Right ventricle myocardium superior (tissue), 1 donor: ENCODE measurements around the gene SNRPA1. TPM values are rescaled to one million over a fixed set of nuclear protein-coding genes. Genes with fewer than 3 reads are reported as not detected.

Experiments used
- ATAC-seq: fragments of 200-7000 bp; cut with Tn5 transposase; one replicate; pipeline ENCODE4 v1.9.1; 2020; ENCODE audit warnings: mild to moderate bottlenecking; ENCODE audit not compliant: poor library complexity
- DNase-seq: peaks from one replicate; pipeline ENCODE4 v3.0.0-alpha.2; 2020
- intact Hi-C: fragments of 100-400 bp; cut with DNase I; formaldehyde crosslinking; loops from one replicate; pipeline ENCODE4 v1.11.2; 2022
- total RNA-seq: library from RNA; stranded (reverse); fragmentation: NEBNext Ultra II Directional; extraction: Animal tissue kit (Norgen Biotek cat#: 25700); gene quantifications from one replicate; pipeline ENCODE4 v1.2.1, GENCODE V29; 2021
- donor health status: DM: no; HTN: yes; CAD: no; lungs with severe emphysema.

Gene SNRPA1
- total RNA-seq, 1 donor from 2014 or later = 27.9 TPM

- peak; percentile 57 for DNase-seq
- intact Hi-C loops = loop anchor here (10.0 kb wide), 1 partner anchor 126 kb away; no protein-coding TSS in a partner anchor
- ATAC-seq = peak; percentile 58
Measured at GRCh38 chr15:101250873-101251829, 43.9 kb downstream of the SNRPA1 start.

GRCh38 chr15:101250341-101250831 lies 44.7 kb downstream of the SNRPA1 start:
- no peak for DNase-seq
- intact Hi-C loops = loop anchor here (10.0 kb wide), 1 partner anchor 126 kb away; no protein-coding TSS in a partner anchor
- peak; percentile 3 for ATAC-seq

GRCh38 chr15:101248274-101248673 lies 46.8 kb downstream of the SNRPA1 start:
- ATAC-seq = no peak
- intact Hi-C loops = loop anchor here (10.0 kb wide), 1 partner anchor 73 kb away; no protein-coding TSS in a partner anchor
- DNase-seq = no peak

- no peak for ATAC-seq
- intact Hi-C loops = loop anchor here (10.0 kb wide), 1 partner anchor 72 kb away; no protein-coding TSS in a partner anchor
Measured at GRCh38 chr15:101246824-101247745, 48.0 kb downstream of the SNRPA1 start.

GRCh38 chr15:101246391-101246790 lies 48.7 kb downstream of the SNRPA1 start:
- intact Hi-C loops = loop anchor here (10.0 kb wide), 1 partner anchor 72 kb away; no protein-coding TSS in a partner anchor
- ATAC-seq (no peak), DNase-seq (no peak)

More at GRCh38 chr15:101246824-101247745, 48.0 kb downstream of the SNRPA1 start:
- no peak for DNase-seq

- intact Hi-C loops = loop anchor here (10.0 kb wide), 1 partner anchor 70 kb away; no protein-coding TSS in a partner anchor
- DNase-seq = no peak
- ATAC-seq = no peak
Measured at GRCh38 chr15:101244889-101245668, 50.0 kb downstream of the SNRPA1 start.

- ATAC-seq (no peak), DNase-seq (no peak)
- intact Hi-C loops = loop anchor here (10.0 kb wide), 1 partner anchor 69 kb away; no protein-coding TSS in a partner anchor
Measured at GRCh38 chr15:101244036-101244781, 50.8 kb downstream of the SNRPA1 start.

GRCh38 chr15:101243420-101243819 lies 51.6 kb downstream of the SNRPA1 start:
- DNase-seq = no peak
- intact Hi-C loops = loop anchor here (10.0 kb wide), 1 partner anchor 69 kb away; no protein-coding TSS in a partner anchor
- ATAC-seq = no peak

- intact Hi-C loops = loop anchor here (10.0 kb wide), 1 partner anchor 68 kb away; no protein-coding TSS in a partner anchor
- ATAC-seq = no peak
- no peak for DNase-seq
Measured at GRCh38 chr15:101242999-101243336, 52.1 kb downstream of the SNRPA1 start.

GRCh38 chr15:101242160-101242998 lies 52.7 kb downstream of the SNRPA1 start:
- ATAC-seq = peak; percentile 40
- no peak for DNase-seq
- intact Hi-C loops = loop anchor here (10.0 kb wide), 1 partner anchor 68 kb away; no protein-coding TSS in a partner anchor

GRCh38 chr15:101240358-101240757 lies 54.7 kb downstream of the SNRPA1 start:
- ATAC-seq (peak; percentile 73), DNase-seq (no peak)
- intact Hi-C loops = loop anchor here (10.0 kb wide), 1 partner anchor 66 kb away; no protein-coding TSS in a partner anchor

- ATAC-seq (no peak), DNase-seq (no peak)
- intact Hi-C loops = loop anchor here (10.0 kb wide), 1 partner anchor 65 kb away; no protein-coding TSS in a partner anchor
Measured at GRCh38 chr15:101239724-101240136, 55.3 kb downstream of the SNRPA1 start.

- DNase-seq = no peak
- ATAC-seq = peak; percentile 35
- intact Hi-C loops = no loop called here
Measured at GRCh38 chr15:101237251-101237650, 57.8 kb downstream of the SNRPA1 start.

GRCh38 chr15:101233651-101234280 lies 61.3 kb downstream of the SNRPA1 start:
- intact Hi-C loops = no loop called here
- DNase-seq (no peak), ATAC-seq (no peak)

GRCh38 chr15:101232677-101233076 lies 62.4 kb downstream of the SNRPA1 start:
- ATAC-seq (peak; percentile 87), DNase-seq (peak; percentile 48)
- intact Hi-C loops = no loop called here
